Choroid plexus epithelial cell (primary cell): ENCODE results near the gene BSG.

Experiments used
- DNase-seq: peaks from one replicate; pipeline ENCODE4 v3.0.0-alpha.2; 2010; ENCODE audit warnings: low read depth
- H3K4me3 ChIP-seq: 2 replicates; pipeline ENCODE4 v1.5.1; 2011; ENCODE audit warnings: low read depth, mild to moderate bottlenecking, control low read depth, low read length, moderate library complexity
- TF ChIP-seq, protein P1 (sequence below): conservative IDR thresholded peaks from 2 replicates; pipeline ENCODE4 v1.5.1; 2011; ENCODE audit warnings: low read depth, mild to moderate bottlenecking, control low read depth, inconsistent platforms, low read length, moderate library complexity

BSG gene

GRCh38 chr19:554817-555216 is 17.6 kb upstream of the BSG start:
- no peak overlapping the region for H3K4me3 ChIP-seq
- TF ChIP-seq, protein P1, sequence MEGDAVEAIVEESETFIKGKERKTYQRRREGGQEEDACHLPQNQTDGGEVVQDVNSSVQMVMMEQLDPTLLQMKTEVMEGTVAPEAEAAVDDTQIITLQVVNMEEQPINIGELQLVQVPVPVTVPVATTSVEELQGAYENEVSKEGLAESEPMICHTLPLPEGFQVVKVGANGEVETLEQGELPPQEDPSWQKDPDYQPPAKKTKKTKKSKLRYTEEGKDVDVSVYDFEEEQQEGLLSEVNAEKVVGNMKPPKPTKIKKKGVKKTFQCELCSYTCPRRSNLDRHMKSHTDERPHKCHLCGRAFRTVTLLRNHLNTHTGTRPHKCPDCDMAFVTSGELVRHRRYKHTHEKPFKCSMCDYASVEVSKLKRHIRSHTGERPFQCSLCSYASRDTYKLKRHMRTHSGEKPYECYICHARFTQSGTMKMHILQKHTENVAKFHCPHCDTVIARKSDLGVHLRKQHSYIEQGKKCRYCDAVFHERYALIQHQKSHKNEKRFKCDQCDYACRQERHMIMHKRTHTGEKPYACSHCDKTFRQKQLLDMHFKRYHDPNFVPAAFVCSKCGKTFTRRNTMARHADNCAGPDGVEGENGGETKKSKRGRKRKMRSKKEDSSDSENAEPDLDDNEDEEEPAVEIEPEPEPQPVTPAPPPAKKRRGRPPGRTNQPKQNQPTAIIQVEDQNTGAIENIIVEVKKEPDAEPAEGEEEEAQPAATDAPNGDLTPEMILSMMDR, result no peak
- DNase-seq, result no peak

- no peak for DNase-seq
- TF ChIP-seq, protein P1, result no peak
- H3K4me3 ChIP-seq, result no peak overlapping the region
Measured at GRCh38 chr19:555474-555808, 17.0 kb upstream of the BSG start.

DNA sequence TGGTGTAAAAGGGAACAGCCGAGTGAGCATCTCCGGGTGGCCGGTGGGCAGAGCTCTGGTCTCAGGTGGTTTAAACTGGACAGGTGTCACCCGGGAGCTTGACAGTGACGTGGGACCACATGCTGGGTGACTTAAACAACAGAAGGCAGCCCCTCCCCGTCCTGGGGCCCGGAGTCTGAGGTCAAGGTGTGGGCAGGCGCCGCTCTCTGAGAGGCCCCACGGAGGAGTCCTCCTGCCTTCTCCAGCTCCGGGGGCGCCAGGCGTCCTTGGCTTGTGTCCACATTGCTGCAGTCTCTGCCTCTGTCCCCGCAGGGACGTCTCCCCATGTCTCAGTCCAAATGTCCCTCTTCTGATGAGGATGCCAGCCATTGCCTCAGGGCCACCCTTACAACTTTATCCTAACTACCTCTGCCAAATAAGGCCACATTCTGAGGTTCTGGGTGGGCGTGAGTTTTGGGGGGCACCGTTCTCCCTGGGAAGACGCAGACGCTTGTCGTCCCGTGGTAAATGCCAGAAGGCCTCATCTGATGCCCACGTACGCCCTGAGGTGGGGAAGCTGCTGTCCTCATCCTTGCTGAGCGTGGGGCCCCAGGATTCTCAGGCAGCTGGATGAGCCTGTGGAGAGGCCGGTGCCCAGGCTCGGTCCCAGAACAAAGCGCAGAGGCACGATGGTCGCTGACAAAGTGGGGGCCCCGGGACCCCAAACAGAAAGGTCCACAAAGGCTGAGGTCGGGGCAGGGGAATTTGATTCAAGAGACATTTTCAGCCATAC is 15.6 kb upstream of the BSG start:
- TF ChIP-seq, protein P1, result no peak
- H3K4me3 ChIP-seq, result no peak overlapping the region
- no peak for DNase-seq

GRCh38 chr19:558770-559439 is 13.5 kb upstream of the BSG start:
- TF ChIP-seq, protein P1, result no peak
- peak; percentile 60 for DNase-seq
- no peak overlapping the region for H3K4me3 ChIP-seq

DNA sequence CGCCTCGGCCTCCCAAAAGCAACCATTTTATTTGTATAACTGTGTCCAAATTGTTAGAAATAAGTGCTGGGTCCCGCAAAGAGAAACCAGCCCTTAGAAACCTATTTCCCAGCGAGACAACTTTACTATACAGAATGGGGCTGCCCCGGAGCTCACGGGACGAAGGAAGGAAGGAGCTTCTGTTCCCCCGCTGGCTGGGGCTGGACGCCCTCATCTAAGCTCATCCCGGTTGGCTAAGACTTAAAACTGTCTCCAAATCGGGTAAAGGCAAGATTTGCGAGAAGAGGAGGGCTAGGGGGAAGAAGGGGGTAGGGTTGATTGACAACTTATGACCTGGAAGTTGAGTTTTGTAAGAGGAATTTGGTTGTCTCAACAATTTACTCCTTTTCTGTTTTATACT is 12.3 kb upstream of the BSG start:
- DNase-seq, result no peak
- TF ChIP-seq, protein P1, result no peak
- H3K4me3 ChIP-seq, result no peak overlapping the region

GRCh38 chr19:566403-566802 is 6.0 kb upstream of the BSG start:
- H3K4me3 ChIP-seq, result no peak overlapping the region
- DNase-seq, result no peak
- TF ChIP-seq, protein P1, result no peak

DNA sequence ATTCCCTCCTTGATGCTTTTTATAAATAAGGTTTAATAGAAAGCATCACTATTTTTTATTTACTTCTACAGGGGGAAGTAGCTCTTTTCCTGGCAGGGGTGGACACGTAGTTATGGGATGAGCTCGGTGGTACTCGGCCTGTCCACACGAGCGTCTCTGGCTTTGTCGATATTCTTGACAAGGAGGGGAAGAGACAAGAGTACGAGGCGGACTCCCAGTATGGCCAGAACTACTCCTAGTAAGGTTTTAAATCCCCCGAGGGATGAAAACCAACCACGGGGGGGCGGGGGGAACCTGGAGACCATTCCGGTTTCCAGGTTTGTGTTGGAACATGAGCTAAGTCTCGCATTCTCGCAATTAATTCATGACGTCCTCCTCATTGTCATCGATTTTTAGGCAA is 5.6 kb upstream of the BSG start:
- TF ChIP-seq, protein P1, result no peak
- no peak overlapping the region for H3K4me3 ChIP-seq
- DNase-seq, result no peak
